ENCODE results near the gene CAMTA1.

The CAMTA1 gene

DNA sequence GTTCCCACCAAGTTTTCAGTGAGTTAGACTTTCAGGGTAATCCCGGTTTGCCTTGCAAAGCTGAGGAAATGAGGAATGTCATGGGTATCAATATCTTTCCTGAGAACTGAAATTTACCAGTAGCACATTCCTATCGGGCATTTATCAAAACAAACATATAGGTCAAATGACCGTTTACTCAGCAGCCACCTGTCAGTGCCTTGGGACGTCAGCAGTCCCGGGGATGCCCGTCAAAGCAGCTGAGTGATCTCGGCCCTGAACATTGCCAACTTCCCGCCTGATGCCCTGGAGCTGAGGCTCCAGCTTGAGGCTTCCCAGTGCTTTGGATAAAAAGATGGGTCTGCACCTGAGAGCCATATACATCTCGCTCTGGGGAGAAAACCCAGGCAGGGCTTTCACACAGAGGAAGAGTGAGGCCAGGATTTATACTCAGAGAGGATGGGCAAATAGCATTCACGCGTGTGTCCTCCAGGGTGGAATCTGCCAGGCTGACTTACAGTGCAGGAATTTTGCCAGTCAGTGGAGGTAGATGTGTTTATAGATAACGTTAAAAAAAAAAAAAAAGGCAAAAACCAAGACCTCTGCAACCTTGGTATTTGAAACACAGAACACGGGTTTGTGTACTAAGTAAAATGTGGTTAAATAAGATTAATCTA is 550.1 kb downstream of the CAMTA1 start:
- Histone ChIP-seq H3K9ac (ENCODE audit: low read depth, low read length) (no peak overlapping the region), H3K4me1 (ENCODE audit: insufficient read depth, low read length) (no peaks in the 10 kb centered on the region; the same call in none of the 2 replicates), H3K4me3 (ENCODE audit: low read length) (no peak overlapping the region), H3K36me3 (ENCODE audit: insufficient read depth, low read depth, low read length) (no peaks in the 10 kb centered on the region), H3K9me3 (ENCODE audit: insufficient read depth, low read depth, low read length) (no peaks in the 10 kb centered on the region), H3K27ac (ENCODE audit: low read length) (no peak overlapping the region), H3K27me3 (ENCODE audit: insufficient read depth, low read length) (no peaks in the 10 kb centered on the region)

DNA sequence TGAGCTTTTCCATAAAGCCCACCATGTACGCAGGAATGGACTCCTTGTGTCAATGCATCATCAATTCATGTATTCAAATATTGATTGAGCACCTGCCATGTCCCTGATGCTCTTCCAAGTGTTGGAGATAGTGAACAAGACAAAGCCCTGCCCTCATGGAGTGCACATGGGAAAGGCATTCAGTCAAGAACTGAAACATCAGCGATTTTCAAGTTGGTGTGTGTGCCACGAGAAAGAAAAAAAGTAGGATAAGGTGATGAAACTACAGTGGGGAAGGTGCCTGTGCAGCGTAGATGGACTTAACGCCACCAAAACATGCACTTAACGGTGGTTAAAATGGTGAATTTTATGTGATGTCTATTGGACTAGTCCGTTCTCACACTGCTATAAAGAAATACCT is 553.2 kb downstream of the CAMTA1 start:
- Histone ChIP-seq H3K27me3 (ENCODE audit: insufficient read depth, low read length) (no peaks in the 10 kb centered on the region), H3K27ac (ENCODE audit: low read length) (no peak overlapping the region), H3K9ac (ENCODE audit: low read depth, low read length) (no peak overlapping the region), H3K4me1 (ENCODE audit: insufficient read depth, low read length) (no peaks in the 10 kb centered on the region; the same call in none of the 2 replicates), H3K9me3 (ENCODE audit: insufficient read depth, low read depth, low read length) (no peaks in the 10 kb centered on the region), H3K4me3 (ENCODE audit: low read length) (no peak overlapping the region), H3K36me3 (ENCODE audit: insufficient read depth, low read depth, low read length) (no peaks in the 10 kb centered on the region)

DNA sequence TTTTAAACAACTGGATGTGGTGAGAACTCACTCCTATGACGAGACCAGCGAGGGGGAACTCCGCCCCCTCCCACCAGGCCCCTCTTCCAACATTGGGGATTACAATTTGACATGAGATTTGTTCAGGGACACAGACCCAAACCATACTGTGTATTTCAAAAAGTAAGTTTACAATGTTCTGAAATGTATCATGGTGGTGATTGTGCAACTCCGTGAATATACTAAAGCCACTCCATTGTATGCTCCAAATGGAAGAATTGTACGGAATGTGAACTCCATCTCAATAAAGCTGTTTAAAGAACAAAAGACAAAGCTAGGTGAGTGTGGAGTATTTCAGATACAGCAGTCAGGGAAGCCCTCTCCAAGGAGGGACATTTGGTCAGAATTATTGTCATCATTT is 553.8 kb downstream of the CAMTA1 start:
- H3K9me3 ChIP-seq (ENCODE audit: insufficient read depth, low read depth, low read length) = no peaks in the 10 kb centered on the region
- no peak overlapping the region for H3K4me3 ChIP-seq (ENCODE audit: low read length)
- no peak overlapping the region for H3K27ac ChIP-seq (ENCODE audit: low read length)
- no peaks in the 10 kb centered on the region; the same call in 1 of the 2 replicates for H3K4me1 ChIP-seq (ENCODE audit: insufficient read depth, low read length)
- no peaks in the 10 kb centered on the region for H3K36me3 ChIP-seq (ENCODE audit: insufficient read depth, low read depth, low read length)
- no peak overlapping the region for H3K9ac ChIP-seq (ENCODE audit: low read depth, low read length)
- H3K27me3 ChIP-seq (ENCODE audit: insufficient read depth, low read length) = no peaks in the 10 kb centered on the region

DNA sequence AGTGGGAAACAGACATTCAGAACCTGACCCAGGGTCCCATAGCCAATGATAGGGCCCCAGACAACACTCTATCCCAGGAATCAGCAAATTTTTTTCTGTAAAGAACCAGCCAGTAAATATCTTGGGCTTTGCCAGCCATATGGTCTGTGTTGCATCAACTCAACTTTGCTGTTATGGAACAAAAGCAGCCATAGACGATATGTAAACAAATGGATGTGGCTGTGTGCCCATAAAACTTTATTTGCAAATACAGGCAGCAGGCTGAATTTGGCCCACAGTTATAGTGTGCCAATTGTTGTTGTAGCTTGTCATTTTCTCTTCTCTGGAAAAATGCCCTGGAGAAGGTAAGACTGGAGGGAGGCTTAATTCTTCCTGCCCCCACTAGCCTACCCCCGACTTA is 554.7 kb downstream of the CAMTA1 start:
- Histone ChIP-seq H3K27me3 (ENCODE audit: insufficient read depth, low read length) (no peaks in the 10 kb centered on the region), H3K4me1 (ENCODE audit: insufficient read depth, low read length) (no peaks in the 10 kb centered on the region), H3K27ac (ENCODE audit: low read length) (no peak overlapping the region), H3K36me3 (ENCODE audit: insufficient read depth, low read depth, low read length) (no peaks in the 10 kb centered on the region), H3K9ac (ENCODE audit: low read depth, low read length) (no peak overlapping the region), H3K9me3 (ENCODE audit: insufficient read depth, low read depth, low read length) (no peaks in the 10 kb centered on the region), H3K4me3 (ENCODE audit: low read length) (no peak overlapping the region)

DNA sequence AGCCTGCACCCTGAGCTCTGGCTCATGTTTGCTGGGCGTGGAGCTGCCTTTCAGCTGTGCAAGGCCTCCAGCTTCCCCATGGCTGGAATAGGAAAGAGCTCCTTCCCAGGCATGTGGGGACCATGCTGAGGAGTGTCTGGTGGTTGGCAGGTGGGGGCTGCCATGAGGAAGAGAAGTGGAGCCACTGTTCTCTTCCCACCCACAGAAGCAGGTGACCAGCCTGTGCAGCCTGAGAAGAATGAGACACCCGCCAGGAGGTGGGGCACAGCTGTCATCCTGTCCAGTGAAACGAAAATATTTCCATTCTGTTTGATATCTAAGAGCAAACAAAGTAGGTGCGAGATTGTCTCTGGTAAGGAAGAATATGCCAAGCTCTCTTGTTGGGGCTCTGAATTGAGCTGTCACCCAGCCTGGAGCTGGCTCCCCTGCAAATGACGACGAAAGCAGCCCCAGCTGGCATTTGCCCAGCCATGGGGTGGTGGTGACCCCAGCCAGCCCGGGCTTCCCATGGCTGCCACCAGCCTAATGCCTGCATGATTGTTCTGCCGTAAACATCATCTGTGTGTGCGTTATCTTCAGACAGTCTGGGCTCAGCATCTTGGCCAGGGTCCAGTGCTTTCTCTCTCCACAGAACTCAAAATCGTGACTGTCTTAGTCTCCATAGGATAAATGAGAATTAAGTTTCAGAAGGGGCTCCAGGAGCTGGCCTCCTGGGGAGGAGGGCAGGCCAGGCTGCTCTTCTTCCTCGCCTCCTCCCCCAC is 556.1 kb downstream of the CAMTA1 start:
- no peak overlapping the region for H3K4me3 ChIP-seq (ENCODE audit: low read length)
- no peaks in the 10 kb centered on the region for H3K36me3 ChIP-seq (ENCODE audit: insufficient read depth, low read depth, low read length)
- no peaks in the 10 kb centered on the region for H3K9me3 ChIP-seq (ENCODE audit: insufficient read depth, low read depth, low read length)
- no peak overlapping the region for H3K9ac ChIP-seq (ENCODE audit: low read depth, low read length)
- no peaks in the 10 kb centered on the region for H3K4me1 ChIP-seq (ENCODE audit: insufficient read depth, low read length)
- H3K27ac ChIP-seq (ENCODE audit: low read length) = no peak overlapping the region
- H3K27me3 ChIP-seq (ENCODE audit: insufficient read depth, low read length) = no peaks in the 10 kb centered on the region

DNA sequence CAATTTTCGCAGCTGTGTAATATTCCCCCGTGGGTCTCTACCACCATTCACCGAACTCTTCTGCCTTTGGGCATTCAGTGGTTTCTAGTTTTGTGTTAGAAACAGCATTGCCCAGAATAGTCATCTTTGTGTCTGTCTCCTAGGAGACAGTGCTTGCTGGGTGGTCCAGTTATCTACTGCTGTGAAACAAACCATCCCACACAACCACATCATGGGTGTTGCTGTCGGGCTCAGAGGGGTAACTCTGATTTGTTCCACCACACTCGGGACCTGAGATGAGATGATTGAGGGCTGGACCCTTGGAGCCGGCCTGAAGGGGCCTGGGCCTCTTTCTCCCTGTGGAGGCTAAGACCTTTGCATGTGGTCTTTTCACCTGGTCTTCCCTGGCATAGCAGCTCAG is 558.6 kb downstream of the CAMTA1 start:
- no peaks in the 10 kb centered on the region for H3K27me3 ChIP-seq (ENCODE audit: insufficient read depth, low read length)
- H3K27ac ChIP-seq (ENCODE audit: low read length) = no peak overlapping the region
- no peaks in the 10 kb centered on the region for H3K4me1 ChIP-seq (ENCODE audit: insufficient read depth, low read length)
- H3K4me3 ChIP-seq (ENCODE audit: low read length) = no peak overlapping the region
- no peaks in the 10 kb centered on the region for H3K9me3 ChIP-seq (ENCODE audit: insufficient read depth, low read depth, low read length)
- H3K36me3 ChIP-seq (ENCODE audit: insufficient read depth, low read depth, low read length) = no peaks in the 10 kb centered on the region
- H3K9ac ChIP-seq (ENCODE audit: low read depth, low read length) = no peak overlapping the region

DNA sequence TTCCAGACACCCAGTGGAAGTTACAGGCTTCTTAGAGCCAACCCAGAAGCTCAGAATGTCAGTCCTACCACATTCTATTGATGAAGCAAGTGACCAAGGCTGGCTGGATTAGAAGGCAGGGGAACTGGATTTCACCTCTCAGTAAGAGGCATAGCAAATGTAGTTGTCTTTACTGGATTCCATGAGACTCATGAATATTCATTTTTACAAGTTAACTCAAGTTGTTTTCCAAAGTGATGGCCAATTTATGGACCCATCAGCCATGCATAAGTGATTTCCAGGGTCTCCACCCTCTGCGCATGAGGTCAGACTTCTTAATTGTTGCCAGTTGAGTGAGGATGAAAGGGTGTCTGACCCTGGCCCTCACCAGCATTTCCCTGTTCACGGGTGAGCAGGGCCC is 559.0 kb downstream of the CAMTA1 start:
- Histone ChIP-seq H3K4me3 (ENCODE audit: low read length) (no peak overlapping the region), H3K27me3 (ENCODE audit: insufficient read depth, low read length) (no peaks in the 10 kb centered on the region), H3K27ac (ENCODE audit: low read length) (no peak overlapping the region), H3K4me1 (ENCODE audit: insufficient read depth, low read length) (no peaks in the 10 kb centered on the region), H3K36me3 (ENCODE audit: insufficient read depth, low read depth, low read length) (no peaks in the 10 kb centered on the region), H3K9me3 (ENCODE audit: insufficient read depth, low read depth, low read length) (no peaks in the 10 kb centered on the region), H3K9ac (ENCODE audit: low read depth, low read length) (no peak overlapping the region)

DNA sequence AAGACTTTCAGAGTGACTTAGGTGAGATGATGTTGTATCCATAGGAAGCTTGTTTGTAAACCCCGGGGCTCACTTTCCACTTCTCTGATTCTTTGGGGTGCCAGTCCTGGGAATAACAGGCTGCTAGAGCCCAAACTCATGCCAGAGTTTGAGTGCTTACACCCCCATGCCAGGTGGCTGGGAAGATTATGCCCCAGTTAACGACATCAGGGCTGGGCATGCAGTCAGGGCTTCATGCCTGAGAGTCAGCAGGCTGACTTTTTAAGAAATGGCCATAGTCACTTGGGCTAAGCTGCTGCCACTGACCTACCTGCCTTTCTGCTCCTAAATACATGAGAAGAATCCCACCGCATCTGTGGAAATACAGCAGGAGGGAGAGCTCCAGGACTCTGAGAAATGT is 560.3 kb downstream of the CAMTA1 start:
- no peak overlapping the region for H3K9ac ChIP-seq (ENCODE audit: low read depth, low read length)
- no peaks in the 10 kb centered on the region for H3K36me3 ChIP-seq (ENCODE audit: insufficient read depth, low read depth, low read length)
- no peaks in the 10 kb centered on the region for H3K27me3 ChIP-seq (ENCODE audit: insufficient read depth, low read length)
- no peaks in the 10 kb centered on the region for H3K4me1 ChIP-seq (ENCODE audit: insufficient read depth, low read length)
- H3K27ac ChIP-seq (ENCODE audit: low read length) = no peak overlapping the region
- H3K9me3 ChIP-seq (ENCODE audit: insufficient read depth, low read depth, low read length) = no peaks in the 10 kb centered on the region
- no peak overlapping the region for H3K4me3 ChIP-seq (ENCODE audit: low read length)

DNA sequence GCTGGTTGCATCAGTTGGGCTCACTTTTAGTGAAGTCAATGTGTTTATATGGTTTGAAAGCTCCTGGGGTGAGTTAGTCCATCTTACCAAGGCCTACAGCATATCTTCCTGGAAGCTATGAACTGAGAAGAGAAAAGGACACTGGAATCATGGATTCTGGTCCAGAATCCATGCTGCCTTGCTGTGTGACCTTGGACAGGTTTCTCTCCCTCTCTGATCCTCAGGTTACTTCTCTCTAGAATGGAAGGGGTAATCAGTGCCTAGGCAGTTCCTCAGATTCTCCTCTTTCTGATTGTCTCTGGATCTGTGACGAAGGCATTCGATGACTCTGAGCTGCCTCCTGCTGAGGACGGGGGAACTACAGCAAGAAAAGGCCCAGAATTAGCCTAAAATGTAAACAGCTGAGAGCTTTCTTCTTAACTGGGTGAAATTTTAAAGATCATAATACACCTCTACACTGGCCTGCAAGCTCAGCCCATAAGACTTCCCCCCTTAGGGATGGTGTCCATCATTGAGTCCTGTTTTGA is 560.9 kb downstream of the CAMTA1 start:
- Histone ChIP-seq H3K36me3 (ENCODE audit: insufficient read depth, low read depth, low read length) (no peaks in the 10 kb centered on the region), H3K4me3 (ENCODE audit: low read length) (no peak overlapping the region), H3K9me3 (ENCODE audit: insufficient read depth, low read depth, low read length) (no peaks in the 10 kb centered on the region), H3K9ac (ENCODE audit: low read depth, low read length) (no peak overlapping the region), H3K27me3 (ENCODE audit: insufficient read depth, low read length) (no peaks in the 10 kb centered on the region), H3K27ac (ENCODE audit: low read length) (no peak overlapping the region), H3K4me1 (ENCODE audit: insufficient read depth, low read length) (no peaks in the 10 kb centered on the region)

DNA sequence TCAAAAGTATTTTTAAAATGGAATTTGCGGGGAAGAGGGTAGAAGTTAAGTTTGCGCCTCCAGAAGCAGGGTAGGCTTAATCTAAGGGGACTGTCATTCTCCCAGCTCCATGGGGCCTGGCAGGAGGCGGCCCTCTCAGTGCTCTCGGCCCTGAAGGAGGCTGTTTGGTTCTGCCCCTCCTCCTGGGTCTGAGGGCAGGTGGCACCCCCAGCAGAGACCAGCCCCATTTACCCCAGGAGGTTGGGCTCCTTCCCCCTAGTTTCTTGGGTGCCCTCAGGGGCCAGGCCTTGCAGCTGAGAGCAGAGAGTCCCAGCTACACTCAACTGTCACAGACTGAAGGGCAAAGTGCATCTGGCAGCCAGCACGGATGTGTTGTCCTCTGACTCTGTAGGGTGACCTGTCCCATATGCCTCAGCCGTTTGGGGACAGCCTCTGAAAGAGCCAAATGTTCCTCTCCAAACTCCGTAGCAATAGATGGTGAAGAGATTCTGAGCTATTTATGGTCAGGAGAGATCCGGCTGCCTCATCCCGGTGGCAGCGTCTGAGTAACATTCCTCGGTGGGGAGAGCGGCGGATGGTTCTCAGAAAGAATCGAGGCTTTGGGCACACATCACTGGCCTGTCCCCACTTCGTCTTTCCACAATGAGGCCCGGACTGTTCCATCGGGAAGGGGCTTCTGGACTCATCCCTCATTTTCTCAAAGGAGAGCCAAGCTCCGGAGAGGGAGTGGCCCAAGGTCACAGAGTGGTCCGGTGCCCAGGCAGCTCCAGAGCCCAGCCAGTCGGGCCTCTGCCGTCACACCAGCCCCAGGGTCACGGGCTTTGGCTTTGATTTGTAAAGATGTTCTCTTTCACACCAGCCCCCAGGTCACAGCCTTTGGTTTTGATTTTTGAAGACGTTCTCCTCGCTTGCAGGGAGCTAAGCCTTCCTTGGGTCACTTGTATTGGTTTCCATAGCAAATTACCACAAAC is 561.6 kb downstream of the CAMTA1 start:
- Histone ChIP-seq H3K9ac (ENCODE audit: low read depth, low read length) (no peak overlapping the region), H3K9me3 (ENCODE audit: insufficient read depth, low read depth, low read length) (no peaks in the 10 kb centered on the region), H3K27me3 (ENCODE audit: insufficient read depth, low read length) (no peaks in the 10 kb centered on the region), H3K27ac (ENCODE audit: low read length) (no peak overlapping the region), H3K4me1 (ENCODE audit: insufficient read depth, low read length) (no peaks in the 10 kb centered on the region), H3K4me3 (ENCODE audit: low read length) (no peak overlapping the region), H3K36me3 (ENCODE audit: insufficient read depth, low read depth, low read length) (no peaks in the 10 kb centered on the region)

DNA sequence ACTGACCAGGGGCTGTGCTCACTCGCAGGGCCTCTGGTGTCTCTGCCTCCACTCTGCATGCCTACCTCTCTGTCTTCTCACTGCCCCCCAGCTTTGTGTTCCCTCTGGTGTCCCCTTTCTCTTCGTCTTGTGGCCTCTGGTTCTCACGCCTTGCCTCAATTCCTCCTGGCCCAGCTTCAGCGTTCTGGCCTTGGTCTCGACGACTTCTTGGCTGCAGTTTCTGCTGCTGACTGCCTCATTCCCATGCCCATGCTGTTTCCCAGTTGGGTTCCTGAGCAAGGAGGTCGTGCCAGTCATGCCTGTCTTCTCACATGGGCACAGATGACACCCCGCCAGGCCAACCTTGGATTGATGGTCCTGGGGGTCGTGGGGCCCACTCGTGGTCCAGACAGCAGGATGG is 562.8 kb downstream of the CAMTA1 start:
- H3K27me3 ChIP-seq (ENCODE audit: insufficient read depth, low read length) = no peaks in the 10 kb centered on the region
- H3K36me3 ChIP-seq (ENCODE audit: insufficient read depth, low read depth, low read length) = no peaks in the 10 kb centered on the region
- H3K9me3 ChIP-seq (ENCODE audit: insufficient read depth, low read depth, low read length) = no peaks in the 10 kb centered on the region
- H3K27ac ChIP-seq (ENCODE audit: low read length) = no peak overlapping the region
- H3K9ac ChIP-seq (ENCODE audit: low read depth, low read length) = no peak overlapping the region
- H3K4me1 ChIP-seq (ENCODE audit: insufficient read depth, low read length) = no peaks in the 10 kb centered on the region
- no peak overlapping the region for H3K4me3 ChIP-seq (ENCODE audit: low read length)
